ENCODE results near the gene PSMA8. TPM values are rescaled to one million over a fixed set of nuclear protein-coding genes. Genes with fewer than 3 reads are reported as not detected.
"Not testable (repeated sequence)": the region's sequence is repeated elsewhere in the genome, so short reads cannot be mapped to it uniquely, and the experiment has no call there.

The PSMA8 gene
- total RNA-seq, 1 experiment from 2014 or later: 0.15 TPM

DNA sequence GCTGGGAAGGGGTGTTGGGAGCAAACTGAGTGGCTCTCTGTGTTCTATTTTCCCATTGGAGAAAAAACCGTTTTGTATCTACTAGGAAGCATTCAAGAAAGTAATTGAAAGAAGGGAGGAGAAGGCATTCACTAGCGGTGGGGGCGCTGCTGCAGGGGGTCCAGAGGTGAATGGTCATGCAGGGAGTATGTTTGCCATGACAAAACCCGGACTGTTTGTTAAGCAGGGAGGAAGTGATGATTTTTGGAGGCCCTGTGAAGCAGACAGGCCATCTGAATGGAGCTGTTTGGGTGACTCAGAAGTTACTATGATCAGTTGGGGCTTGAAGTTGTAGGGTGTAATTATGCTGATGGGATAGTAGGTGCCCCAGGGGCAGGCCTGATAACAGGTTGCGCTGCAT lies 99.5 kb downstream of the PSMA8 start:
- no peak for DNase-seq (ENCODE audit: low read depth)

DNA sequence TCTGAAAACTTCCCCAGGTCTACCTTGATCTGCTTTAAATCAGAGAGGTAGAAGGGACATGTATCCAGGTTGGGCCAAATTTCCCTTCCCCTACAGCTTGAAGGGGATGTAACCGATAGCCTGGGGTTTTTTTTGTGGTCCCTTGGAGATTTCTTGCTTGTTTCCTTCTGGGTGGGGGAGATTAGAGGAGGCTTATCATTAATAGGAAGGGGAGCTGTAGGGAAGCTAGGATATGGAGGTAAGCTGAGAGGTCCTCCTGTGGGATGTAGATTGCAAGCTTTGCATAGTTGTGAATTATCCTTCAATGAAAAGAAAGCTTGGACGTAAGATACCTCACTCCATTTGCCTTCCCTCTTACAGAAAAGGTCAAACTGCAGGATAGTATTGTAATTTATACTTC lies 103.7 kb downstream of the PSMA8 start:
- not testable (repeated sequence) for DNase-seq (ENCODE audit: low read depth)

DNA sequence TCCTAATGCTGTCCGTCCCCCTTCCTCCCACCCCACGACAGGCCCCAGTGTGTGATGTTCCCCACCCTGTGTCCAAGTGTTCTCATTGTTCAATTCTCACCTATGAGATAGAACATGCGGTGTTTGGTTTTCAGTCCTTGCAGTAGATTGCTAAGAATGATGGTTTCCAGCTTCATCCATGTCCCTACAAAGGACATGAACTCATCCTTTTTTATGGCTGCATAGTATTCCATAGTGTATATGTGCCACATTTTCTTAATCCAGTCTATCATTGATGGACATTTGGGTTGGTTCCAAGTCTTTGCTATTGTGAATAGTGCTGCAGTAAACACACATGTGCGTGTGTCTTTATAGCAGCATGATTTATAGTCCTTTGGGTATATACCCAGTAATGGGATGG lies 105.0 kb downstream of the PSMA8 start:
- not testable (repeated sequence) for DNase-seq (ENCODE audit: low read depth)

DNA sequence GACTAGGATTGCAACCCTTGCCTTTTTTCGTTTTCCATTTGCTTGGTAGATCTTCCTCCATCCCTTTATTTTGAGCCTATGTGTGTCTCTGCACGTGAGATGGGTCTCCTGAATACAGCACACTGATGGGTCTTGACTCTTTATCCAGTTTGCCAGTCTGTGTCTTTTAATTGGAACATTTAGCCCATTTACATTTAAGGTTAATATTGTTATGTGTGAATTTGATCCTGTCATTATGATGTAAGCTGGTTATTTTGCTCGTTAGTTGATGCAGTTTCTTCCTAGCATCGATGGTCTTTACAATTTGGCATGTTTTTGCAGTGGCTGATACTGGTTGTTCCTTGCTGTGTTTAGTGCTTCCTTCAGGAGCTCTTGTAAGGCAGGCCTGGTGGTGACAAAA lies 108.7 kb downstream of the PSMA8 start:
- DNase-seq (ENCODE audit: low read depth): not testable (repeated sequence)

Other genes with a start within 250 kb of the PSMA8 start
- 148 and 151 TPM in 2 replicates for gene SS18, start 43.3 kb upstream of the PSMA8 start, total RNA-seq (2014; rRNA removed; shearing (Covaris generic))
- gene TAF4B, start 92.6 kb downstream of the PSMA8 start, total RNA-seq (2014; rRNA removed; shearing (Covaris generic)): 3.8 and 4.0 TPM in 2 replicates

Data from M059J (cell line).